GM10266 (cell line): ENCODE data around the gene RAB3IL1.

Experiments
- DNase-seq: peaks from one replicate; pipeline ENCODE4 v3.0.0; 2012; ENCODE audit errors: extremely low spot score
- TF ChIP-seq, protein P1 (sequence below): IDR thresholded peaks from 2 replicates; pipeline ENCODE4 v1.5.1; 2012; ENCODE audit warnings: mild to moderate bottlenecking, low read depth; ENCODE audit not compliant: control insufficient read depth, insufficient read depth; ENCODE audit errors: missing control alignments

Gene RAB3IL1

DNA sequence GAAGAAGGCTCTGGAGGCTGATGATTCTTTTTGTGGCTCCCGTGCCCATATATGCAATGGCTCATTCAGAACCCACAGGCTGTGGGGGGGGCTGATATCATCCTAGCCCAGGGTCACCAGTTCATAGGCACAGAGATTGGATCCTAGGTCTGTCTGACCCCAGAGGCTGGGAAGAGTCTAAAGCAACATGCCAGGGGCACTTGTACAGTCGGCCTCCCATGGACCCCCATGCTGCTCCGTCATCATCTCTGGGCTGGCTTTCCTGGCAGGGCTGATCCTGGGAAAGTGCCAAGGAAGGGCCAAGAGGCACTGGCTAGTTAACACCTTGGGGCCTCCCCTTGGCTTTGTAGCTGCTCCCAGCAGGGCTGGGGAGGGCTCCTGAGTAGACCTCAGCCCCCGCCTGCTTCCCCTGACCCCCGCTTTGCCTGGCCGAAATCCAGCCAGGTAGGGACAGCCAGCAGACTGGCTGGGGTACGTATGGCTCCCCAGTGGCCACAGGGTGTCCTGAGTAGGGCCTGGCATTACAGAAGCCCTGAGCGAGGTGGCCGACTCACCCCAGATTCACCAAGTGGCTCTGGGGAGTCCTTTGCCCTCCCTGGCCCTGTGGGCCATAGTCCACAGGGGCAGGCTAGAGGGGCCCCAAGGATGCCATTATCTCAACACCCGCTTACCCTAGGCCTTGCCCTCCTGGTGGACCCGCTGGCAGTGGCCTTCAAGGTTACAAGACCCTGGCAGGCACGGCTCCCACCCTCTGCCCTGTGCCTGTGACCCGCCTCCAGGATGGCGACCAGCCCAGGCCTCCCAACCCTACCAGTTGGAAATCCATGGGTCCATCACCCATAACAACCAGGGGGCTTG, 48.6 kb downstream of the RAB3IL1 start:
- no peak for DNase-seq
- TF ChIP-seq, protein P1, sequence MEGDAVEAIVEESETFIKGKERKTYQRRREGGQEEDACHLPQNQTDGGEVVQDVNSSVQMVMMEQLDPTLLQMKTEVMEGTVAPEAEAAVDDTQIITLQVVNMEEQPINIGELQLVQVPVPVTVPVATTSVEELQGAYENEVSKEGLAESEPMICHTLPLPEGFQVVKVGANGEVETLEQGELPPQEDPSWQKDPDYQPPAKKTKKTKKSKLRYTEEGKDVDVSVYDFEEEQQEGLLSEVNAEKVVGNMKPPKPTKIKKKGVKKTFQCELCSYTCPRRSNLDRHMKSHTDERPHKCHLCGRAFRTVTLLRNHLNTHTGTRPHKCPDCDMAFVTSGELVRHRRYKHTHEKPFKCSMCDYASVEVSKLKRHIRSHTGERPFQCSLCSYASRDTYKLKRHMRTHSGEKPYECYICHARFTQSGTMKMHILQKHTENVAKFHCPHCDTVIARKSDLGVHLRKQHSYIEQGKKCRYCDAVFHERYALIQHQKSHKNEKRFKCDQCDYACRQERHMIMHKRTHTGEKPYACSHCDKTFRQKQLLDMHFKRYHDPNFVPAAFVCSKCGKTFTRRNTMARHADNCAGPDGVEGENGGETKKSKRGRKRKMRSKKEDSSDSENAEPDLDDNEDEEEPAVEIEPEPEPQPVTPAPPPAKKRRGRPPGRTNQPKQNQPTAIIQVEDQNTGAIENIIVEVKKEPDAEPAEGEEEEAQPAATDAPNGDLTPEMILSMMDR: no peak

DNA sequence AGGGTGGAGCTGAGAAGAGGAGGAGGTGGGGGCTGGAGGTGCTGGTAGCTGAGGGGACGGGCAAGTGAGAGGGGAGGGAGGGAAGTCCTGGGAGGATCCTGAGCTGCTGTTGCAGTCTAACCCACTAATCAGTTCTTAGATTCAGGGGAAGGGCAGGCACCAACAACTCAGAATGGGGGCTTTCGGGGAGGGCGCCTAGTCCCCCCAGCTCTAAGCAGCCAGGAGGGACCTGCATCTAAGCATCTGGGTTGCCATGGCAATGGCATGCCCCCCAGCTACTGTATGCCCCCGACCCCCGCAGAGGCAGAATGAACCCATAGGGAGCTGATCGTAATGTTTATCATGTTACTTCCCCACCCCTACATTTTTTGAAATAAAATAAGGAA, 50.4 kb downstream of the RAB3IL1 start:
- no peak for DNase-seq
- TF ChIP-seq, protein P1: no peak

DNA sequence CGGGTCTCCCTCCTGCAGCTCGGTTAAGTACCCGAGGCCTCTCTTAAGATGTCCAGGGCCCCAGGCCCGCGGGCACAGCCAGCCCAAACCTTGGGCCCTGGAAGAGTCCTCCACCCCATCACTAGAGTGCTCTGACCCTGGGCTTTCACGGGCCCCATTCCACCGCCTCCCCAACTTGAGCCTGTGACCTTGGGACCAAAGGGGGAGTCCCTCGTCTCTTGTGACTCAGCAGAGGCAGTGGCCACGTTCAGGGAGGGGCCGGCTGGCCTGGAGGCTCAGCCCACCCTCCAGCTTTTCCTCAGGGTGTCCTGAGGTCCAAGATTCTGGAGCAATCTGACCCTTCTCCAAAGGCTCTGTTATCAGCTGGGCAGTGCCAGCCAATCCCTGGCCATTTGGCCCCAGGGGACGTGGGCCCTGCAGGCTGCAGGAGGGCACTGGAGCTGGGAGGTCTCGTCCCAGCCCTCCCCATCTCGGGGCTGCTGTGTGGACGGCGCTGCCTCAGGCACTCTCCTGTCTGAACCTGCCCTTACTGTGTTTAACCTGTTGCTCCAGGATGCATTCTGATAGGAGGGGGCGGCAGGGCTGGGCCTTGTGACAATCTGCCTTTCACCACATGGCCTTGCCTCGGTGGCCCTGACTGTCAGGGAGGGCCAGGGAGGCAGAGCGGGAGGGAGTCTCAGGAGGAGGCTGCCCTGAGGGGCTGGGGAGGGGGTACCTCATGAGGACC, 51.0 kb downstream of the RAB3IL1 start:
- TF ChIP-seq, protein P1: no peak
- DNase-seq: no peak

DNA sequence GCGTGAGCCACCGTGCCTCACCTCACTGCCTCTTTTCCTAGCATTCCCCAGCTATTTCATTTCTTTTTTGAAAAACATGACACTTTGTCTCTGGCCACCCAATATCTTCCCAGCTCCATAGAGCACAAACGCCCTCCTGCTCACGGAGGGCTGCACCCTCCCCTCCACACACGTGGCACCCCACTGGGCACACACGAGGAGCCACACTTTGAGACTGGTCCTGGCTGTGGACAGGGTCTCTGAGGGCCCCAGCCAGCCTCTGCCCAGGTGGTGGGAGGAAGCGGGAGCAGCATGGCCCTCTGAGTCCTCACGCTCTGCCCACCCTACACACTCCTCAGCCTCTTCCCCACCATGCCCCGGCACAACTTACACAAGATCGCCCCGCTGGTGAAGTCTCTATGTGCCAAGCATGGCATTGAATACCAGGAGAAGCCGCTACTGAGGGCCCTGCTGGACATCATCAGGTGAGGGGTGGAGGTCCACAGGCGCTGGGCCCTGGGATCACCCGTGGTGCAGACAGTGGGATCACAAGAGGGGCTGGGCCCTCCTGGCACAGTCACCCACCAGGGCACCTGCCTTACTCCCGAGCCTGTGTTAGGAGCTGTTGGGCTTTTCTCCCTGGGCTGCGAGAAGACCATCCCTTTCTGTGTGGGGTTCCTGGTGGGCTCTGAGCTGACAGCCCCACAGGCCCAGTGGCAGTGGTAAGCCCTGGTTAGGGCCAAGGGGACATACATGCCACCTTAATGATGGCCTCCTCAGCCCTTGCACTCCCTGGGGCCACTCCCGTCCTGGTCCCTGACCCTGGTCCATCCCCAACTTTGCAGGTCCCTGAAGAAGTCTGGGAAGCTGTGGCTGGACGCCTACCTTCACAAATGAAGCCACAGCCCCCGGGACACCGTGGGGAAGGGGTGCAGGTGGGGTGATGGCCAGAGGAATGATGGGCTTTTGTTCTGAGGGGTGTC, 52.3 kb downstream of the RAB3IL1 start:
- TF ChIP-seq, protein P1: no peak
- no peak for DNase-seq

DNA sequence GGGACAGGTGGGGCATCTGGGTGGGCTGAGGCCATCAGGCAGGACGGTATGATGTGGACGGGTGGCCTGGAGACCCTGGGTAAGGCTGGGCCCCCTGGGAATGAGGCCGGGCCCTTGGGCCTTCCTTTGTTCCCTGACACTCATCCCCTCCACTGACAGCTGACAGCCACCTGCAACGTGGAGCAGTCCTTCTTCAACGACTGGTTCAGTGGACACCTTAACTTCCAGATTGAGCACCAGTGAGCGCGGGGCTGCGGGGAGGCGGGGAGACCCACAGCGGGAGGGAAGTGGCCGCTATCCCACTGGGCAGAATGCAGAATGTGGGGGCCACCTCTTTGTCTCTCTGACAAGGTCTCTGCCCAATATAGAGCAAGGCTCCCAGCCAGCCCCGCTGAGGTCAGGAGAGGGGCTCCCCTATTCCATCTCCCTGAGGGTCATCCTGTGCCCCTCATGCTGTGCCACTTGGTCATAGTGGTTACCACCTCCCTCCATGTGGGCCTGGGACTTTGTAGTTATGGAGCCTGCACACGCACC, 53.8 kb downstream of the RAB3IL1 start:
- DNase-seq: no peak
- TF ChIP-seq, protein P1: no peak

DNA sequence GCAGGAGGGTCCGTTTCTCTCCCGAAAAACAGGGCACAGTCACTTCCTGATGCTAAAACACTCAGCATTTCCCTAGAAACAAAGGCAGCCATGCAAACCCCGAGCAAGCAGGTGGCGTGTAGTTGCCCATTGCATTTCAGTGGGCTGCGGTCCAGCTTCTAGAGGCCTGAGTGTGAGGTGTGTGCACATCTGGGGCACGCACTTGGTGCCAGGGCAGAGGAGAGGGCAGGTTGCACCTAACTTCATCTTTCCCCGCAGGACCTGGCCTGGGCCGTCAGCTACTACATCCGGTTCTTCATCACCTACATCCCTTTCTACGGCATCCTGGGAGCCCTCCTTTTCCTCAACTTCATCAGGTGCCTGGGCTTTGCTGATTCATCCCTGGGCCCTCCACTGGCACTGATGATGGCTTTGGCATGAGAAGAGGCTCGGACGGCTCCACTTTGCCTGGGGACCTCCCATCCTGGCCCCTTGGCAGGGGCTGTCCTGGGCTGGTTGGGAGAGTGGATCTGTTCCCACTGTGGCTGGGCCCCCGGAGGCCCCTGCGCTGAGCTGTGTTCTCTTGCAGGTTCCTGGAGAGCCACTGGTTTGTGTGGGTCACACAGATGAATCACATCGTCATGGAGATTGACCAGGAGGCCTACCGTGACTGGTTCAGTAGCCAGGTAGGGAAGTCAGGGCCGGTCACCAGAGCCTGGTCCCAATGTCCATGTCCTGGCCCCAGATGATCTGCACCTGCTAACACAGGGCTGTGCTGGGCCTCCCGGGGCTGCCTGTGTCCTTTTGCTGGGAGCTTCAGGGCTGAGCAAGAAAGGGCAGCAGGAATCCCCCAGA, 54.4 kb downstream of the RAB3IL1 start:
- TF ChIP-seq, protein P1: no peak
- no peak for DNase-seq
